Dermis blood vessel endothelial cell (primary cell): ENCODE data around the gene MGAT5. TPM values are rescaled to one million over a fixed set of nuclear protein-coding genes. Genes with fewer than 3 reads are reported as not detected.

Experiments
- DNase-seq: peaks from one replicate; pipeline ENCODE4 v3.0.0; 2010
- total RNA-seq: library from RNA; depleted of rRNA; stranded (reverse); fragments of >200 nt; gene quantifications from 2 replicates; pipeline ENCODE4 v1.2.3, GENCODE V29; 2014

Gene MGAT5
- total RNA-seq, 1 donor from 2014 or later = 133 TPM

GRCh38 chr2:134482766-134483340, 229.0 kb downstream of the MGAT5 start:
- DNase-seq = no peak

- DNase-seq = no peak
Measured at GRCh38 chr2:134489732-134490384, 236.0 kb downstream of the MGAT5 start.

GRCh38 chr2:134490559-134490958, 236.7 kb downstream of the MGAT5 start:
- no peak for DNase-seq

- DNase-seq = no peak
Measured at GRCh38 chr2:134491022-134491421, 237.2 kb downstream of the MGAT5 start.

- DNase-seq = peak; percentile 36
Measured at GRCh38 chr2:134491771-134492441, 238.0 kb downstream of the MGAT5 start.

GRCh38 chr2:134493797-134494196, 239.9 kb downstream of the MGAT5 start:
- DNase-seq = no peak

GRCh38 chr2:134498654-134499053, 244.8 kb downstream of the MGAT5 start:
- no peak for DNase-seq

- DNase-seq = no peak
Measured at GRCh38 chr2:134499307-134499926, 245.5 kb downstream of the MGAT5 start.

GRCh38 chr2:134500211-134500935, 246.5 kb downstream of the MGAT5 start:
- no peak for DNase-seq

- DNase-seq = no peak
Measured at GRCh38 chr2:134501476-134502091, 247.7 kb downstream of the MGAT5 start.

GRCh38 chr2:134502104-134502503, 248.2 kb downstream of the MGAT5 start:
- no peak for DNase-seq
